ENCODE results near the gene PITPNC1. TPM values are rescaled to one million over a fixed set of nuclear protein-coding genes. Genes with fewer than 3 reads are reported as not detected.

Gene PITPNC1
- total and polyA plus RNA-seq, 2 of the 13 experiments (the other 11 are each of a cell fraction or from before 2014, with no cell fraction given), result 4.1 to 5.7 TPM

DNA sequence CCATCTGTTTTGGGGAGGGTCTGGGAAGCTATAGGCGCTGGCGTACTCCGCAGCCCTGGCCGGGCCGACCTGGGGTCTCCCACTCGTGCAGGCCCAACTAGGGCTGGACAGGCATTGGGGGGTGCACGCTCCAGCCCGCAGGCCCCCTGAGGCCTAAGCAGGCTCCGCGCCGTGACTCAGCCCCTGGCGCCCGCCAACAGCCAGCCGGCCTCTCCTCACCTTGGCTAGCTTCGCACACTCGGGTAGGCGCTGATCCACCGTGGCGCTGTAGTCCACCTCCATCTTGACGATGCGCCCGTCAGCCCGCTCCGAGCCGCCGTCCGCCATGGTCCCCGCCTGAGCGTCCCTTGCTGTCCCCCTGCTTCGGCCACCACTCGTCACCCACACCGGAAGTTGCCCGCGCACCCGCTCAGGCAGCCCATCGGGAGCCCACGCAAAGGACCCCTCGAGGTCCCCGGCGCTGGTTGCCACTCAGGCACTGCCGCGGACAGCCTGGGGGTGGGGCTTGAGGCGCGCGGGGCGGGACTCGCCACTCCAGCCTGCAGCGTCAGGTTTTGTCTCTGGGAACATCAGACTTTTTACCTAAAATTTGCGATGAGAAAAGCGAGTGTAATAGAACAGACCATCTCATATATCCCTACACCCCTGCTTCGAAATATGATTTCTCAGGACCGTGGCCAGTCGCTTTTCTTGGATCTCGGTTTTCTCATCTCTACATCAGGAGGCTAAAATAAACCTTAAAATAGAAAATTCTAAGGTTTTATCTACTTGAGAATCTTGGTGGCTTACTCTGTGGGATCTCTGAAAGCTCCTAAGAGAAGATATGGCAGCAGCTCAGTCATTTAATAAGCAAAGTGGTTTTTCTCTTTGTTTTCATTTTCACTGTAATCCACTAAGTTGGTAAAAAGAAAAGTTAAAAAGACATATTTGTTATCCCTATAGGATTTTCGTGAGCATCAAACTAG is 10.6 kb upstream of the PITPNC1 start, which contains the start of gene PSMD12 (continued):
- TF ChIP-seq, protein P1, sequence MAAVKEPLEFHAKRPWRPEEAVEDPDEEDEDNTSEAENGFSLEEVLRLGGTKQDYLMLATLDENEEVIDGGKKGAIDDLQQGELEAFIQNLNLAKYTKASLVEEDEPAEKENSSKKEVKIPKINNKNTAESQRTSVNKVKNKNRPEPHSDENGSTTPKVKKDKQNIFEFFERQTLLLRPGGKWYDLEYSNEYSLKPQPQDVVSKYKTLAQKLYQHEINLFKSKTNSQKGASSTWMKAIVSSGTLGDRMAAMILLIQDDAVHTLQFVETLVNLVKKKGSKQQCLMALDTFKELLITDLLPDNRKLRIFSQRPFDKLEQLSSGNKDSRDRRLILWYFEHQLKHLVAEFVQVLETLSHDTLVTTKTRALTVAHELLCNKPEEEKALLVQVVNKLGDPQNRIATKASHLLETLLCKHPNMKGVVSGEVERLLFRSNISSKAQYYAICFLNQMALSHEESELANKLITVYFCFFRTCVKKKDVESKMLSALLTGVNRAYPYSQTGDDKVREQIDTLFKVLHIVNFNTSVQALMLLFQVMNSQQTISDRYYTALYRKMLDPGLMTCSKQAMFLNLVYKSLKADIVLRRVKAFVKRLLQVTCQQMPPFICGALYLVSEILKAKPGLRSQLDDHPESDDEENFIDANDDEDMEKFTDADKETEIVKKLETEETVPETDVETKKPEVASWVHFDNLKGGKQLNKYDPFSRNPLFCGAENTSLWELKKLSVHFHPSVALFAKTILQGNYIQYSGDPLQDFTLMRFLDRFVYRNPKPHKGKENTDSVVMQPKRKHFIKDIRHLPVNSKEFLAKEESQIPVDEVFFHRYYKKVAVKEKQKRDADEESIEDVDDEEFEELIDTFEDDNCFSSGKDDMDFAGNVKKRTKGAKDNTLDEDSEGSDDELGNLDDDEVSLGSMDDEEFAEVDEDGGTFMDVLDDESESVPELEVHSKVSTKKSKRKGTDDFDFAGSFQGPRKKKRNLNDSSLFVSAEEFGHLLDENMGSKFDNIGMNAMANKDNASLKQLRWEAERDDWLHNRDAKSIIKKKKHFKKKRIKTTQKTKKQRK (IDR thresholded peaks at IDR 0.05; ENCODE audit: low read length), result no peak
- 0 out of 2 replicates have a peak, but pooled peaks have one; percentile 78 for TF ChIP-seq ZNF253 (CRISPR knock-in tag; IDR thresholded peaks at IDR 0.05; ENCODE audit: borderline replicate concordance)
- no peak for TF ChIP-seq PAWR (CRISPR knock-in tag; IDR thresholded peaks at IDR 0.05; ENCODE audit: borderline replicate concordance)
- TF ChIP-seq PHF8 (CRISPR knock-in tag; IDR thresholded peaks at IDR 0.05), result peak; percentile 100
- TF ChIP-seq IRX3 (CRISPR knock-in tag; IDR thresholded peaks at IDR 0.05; ENCODE audit: borderline replicate concordance, low read depth), result peak; percentile 24; the same call in 1 of the 2 replicates
- peak; percentile 59; the same call in 1 of the 2 replicates for TF ChIP-seq GATA4 (IDR thresholded peaks at IDR 0.05; ENCODE audit: borderline replicate concordance, low read depth)
- TF ChIP-seq HNRNPL (IDR thresholded peaks at IDR 0.05; ENCODE audit: low read depth, low read length), result 0 out of 2 replicates have a peak, but pooled peaks have one; percentile 64
- TF ChIP-seq, protein P2, sequence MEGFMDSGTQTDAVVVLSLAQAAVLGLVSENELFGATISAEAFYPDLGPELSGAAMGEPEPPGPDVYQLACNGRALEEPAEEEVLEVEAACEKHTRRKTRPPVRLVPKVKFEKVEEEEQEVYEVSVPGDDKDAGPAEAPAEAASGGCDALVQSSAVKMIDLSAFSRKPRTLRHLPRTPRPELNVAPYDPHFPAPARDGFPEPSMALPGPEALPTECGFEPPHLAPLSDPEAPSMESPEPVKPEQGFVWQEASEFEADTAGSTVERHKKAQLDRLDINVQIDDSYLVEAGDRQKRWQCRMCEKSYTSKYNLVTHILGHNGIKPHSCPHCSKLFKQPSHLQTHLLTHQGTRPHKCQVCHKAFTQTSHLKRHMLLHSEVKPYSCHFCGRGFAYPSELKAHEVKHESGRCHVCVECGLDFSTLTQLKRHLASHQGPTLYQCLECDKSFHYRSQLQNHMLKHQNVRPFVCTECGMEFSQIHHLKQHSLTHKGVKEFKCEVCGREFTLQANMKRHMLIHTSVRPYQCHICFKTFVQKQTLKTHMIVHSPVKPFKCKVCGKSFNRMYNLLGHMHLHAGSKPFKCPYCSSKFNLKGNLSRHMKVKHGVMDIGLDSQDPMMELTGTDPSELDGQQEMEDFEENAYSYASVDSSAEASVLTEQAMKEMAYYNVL (CRISPR knock-in tag; IDR thresholded peaks at IDR 0.05; ENCODE audit: borderline replicate concordance), result peak; percentile 82
- TF ChIP-seq, protein P3, sequence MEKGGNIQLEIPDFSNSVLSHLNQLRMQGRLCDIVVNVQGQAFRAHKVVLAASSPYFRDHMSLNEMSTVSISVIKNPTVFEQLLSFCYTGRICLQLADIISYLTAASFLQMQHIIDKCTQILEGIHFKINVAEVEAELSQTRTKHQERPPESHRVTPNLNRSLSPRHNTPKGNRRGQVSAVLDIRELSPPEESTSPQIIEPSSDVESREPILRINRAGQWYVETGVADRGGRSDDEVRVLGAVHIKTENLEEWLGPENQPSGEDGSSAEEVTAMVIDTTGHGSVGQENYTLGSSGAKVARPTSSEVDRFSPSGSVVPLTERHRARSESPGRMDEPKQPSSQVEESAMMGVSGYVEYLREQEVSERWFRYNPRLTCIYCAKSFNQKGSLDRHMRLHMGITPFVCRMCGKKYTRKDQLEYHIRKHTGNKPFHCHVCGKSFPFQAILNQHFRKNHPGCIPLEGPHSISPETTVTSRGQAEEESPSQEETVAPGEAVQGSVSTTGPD (CRISPR knock-in tag; IDR thresholded peaks at IDR 0.05), result no peak
- TF ChIP-seq, protein P4, sequence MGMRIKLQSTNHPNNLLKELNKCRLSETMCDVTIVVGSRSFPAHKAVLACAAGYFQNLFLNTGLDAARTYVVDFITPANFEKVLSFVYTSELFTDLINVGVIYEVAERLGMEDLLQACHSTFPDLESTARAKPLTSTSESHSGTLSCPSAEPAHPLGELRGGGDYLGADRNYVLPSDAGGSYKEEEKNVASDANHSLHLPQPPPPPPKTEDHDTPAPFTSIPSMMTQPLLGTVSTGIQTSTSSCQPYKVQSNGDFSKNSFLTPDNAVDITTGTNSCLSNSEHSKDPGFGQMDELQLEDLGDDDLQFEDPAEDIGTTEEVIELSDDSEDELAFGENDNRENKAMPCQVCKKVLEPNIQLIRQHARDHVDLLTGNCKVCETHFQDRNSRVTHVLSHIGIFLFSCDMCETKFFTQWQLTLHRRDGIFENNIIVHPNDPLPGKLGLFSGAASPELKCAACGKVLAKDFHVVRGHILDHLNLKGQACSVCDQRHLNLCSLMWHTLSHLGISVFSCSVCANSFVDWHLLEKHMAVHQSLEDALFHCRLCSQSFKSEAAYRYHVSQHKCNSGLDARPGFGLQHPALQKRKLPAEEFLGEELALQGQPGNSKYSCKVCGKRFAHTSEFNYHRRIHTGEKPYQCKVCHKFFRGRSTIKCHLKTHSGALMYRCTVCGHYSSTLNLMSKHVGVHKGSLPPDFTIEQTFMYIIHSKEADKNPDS (CRISPR knock-in tag; IDR thresholded peaks at IDR 0.05), result no peak; the same call in 1 of the 2 replicates
- TF ChIP-seq KAT2B (IDR thresholded peaks at IDR 0.05; ENCODE audit: borderline replicate concordance, low read depth, low read length), result no peak
- TF ChIP-seq, protein P5, sequence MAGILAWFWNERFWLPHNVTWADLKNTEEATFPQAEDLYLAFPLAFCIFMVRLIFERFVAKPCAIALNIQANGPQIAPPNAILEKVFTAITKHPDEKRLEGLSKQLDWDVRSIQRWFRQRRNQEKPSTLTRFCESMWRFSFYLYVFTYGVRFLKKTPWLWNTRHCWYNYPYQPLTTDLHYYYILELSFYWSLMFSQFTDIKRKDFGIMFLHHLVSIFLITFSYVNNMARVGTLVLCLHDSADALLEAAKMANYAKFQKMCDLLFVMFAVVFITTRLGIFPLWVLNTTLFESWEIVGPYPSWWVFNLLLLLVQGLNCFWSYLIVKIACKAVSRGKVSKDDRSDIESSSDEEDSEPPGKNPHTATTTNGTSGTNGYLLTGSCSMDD (CRISPR knock-in tag; IDR thresholded peaks at IDR 0.05), result no peak
- peak; percentile 87; the same call in 1 of the 2 replicates for TF ChIP-seq PCBP1 (IDR thresholded peaks at IDR 0.05; ENCODE audit: borderline replicate concordance, low read depth, low read length)
- peak; percentile 84; the same call in 1 of the 2 replicates for TF ChIP-seq CENPT (CRISPR knock-in tag; IDR thresholded peaks at IDR 0.05; ENCODE audit: low read depth)
- TF ChIP-seq U2AF2 (IDR thresholded peaks at IDR 0.05; ENCODE audit: low read depth, low read length), result no peak
- 0 out of 2 replicates have a peak, but pooled peaks have one; percentile 65 for TF ChIP-seq MEIS2 (CRISPR knock-in tag; IDR thresholded peaks at IDR 0.05)
- peak; percentile 33; the same call in 1 of the 2 replicates for TF ChIP-seq HMG20A (CRISPR knock-in tag; IDR thresholded peaks at IDR 0.05; ENCODE audit: borderline replicate concordance)
